A172 (cell line): Measurements from ENCODE around the gene OR52D1. TPM values are rescaled to one million over a fixed set of nuclear protein-coding genes. Genes with fewer than 3 reads are reported as not detected.
A peak's percentile ranks its signal among the peaks of the same experiment; 100 is the strongest.

Experiments
- DNase-seq: peaks from one replicate; pipeline ENCODE4 v3.0.0-alpha.2; 2015; ENCODE audit warnings: low spot score
- total RNA-seq: library from RNA; depleted of rRNA; stranded (reverse); fragments of >200 nt; shearing (Covaris generic); gene quantifications from 2 replicates; pipeline ENCODE4 v1.2.3, GENCODE V29; 2014; rRNA removed

Gene OR52D1
- total RNA-seq, 1 experiment from 2014 or later, result not detected

DNA sequence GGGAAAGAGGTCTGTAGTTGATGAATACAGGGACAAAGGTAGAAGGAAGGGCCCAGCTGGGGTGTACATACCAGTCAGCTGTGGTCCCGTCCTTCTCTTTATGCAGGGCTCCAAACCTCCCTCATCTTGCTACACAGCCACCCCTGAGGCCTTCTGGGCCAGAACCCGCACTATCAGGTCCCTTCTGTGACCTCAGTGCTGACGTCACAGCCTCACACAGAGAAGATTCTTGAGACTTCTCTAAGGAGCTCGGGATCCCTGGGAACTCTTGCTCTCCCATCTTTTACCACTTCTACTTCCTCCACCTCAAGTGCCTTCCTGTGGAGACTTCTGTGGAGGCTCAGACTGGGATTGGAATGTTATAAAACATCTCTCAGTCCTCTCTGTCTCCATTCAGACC, 21.3 kb downstream of the OR52D1 start, which contains the start of gene UBQLN3:
UBQLN3 (minus strand) TSS at position 155 of the 400 bp plus-strand sequence. CDS start 399 bp downstream, outside the sequence.
- DNase-seq, result no peak

GRCh38 chr11:5514841-5515240, 26.4 kb downstream of the OR52D1 start:
- no peak for DNase-seq

- no peak for DNase-seq
These were observed 28.1 kb downstream of the OR52D1 start, which contains the start of gene UBQLNL for GRCh38 chr11:5516599-5516998. Gene UBQLNL, minus strand, starts transcription at chr11:5516699. Its CDS starts 258 bp downstream, at chr11:5516441.

DNA sequence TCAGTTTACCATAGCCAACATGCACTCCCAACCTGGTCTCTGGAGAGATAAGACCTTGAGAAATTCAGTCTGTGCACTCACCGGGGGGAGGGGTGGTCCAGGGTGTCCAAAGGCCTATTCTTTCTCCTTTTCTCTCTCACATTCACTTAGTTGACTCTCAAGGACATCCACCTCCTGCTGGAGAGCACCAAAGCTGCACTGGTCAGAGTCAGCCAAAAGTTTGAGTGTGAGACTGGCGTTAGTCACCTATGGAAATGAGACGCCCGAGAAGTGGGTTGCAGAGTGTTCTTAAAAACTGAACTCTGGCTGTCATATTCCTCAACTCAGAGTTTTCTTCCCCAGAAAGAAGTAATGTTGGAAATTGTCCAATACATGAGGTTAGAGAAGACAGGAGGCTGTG, 33.1 kb downstream of the OR52D1 start:
- DNase-seq, result no peak

- peak; percentile 34 for DNase-seq
These were observed 33.8 kb downstream of the OR52D1 start for GRCh38 chr11:5522308-5522707.

- no peak for DNase-seq
These were observed 36.3 kb downstream of the OR52D1 start for GRCh38 chr11:5524756-5525155.

DNA sequence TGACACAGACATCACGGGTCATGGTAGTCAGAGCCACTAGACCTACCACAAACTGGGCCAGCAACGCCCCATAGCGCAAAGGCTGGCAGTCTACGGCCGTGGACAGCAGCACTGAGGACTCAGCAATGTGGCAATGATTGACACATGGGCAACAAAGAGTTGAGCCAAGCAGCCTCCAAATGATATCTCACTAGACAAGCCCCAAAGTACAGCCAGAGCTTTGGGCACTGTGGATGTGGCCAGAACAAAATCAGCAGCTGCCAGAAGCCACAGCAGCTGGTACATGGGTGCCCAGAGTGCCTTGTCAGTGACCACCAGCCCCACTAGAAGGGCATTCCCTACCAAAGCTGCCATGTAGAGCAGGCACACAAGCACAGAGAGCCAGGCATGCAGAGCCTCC, 39.2 kb downstream of the OR52D1 start:
- no peak for DNase-seq

- no peak for DNase-seq
These were observed 40.0 kb downstream of the OR52D1 start for GRCh38 chr11:5528495-5528894.

- no peak for DNase-seq
These were observed 42.8 kb downstream of the OR52D1 start for GRCh38 chr11:5531053-5531831.

DNA sequence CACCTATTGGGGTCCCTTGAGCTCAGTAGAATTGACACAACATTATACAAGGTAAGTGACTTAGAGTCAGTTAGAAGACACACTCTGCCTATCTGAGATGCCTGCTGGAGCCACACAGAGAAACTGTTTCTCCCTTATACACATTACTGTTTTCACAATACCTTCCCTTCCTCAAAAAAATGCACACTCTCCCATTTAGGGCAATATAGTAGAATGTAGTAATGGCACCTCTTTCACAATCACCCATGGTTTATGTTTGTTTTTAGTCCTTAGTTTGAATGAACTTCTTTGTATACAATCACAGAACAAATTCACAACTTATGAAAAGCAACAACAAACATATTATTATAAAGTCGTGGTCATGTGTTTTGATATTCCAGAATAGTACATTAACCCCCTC, 45.6 kb downstream of the OR52D1 start:
- no peak for DNase-seq

- DNase-seq, result no peak
These were observed 48.0 kb downstream of the OR52D1 start for GRCh38 chr11:5536482-5536881.

Other genes with a start within 250 kb of the OR52D1 start
- gene HBG1, start 238.8 kb upstream of the OR52D1 start, total RNA-seq, result not detected in 2 replicates
- 1.1 and 1.6 TPM in 2 replicates for gene HBG2, start 233.9 kb upstream of the OR52D1 start, total RNA-seq
- 25.6 and 49.9 TPM in 2 replicates for gene HBE1, start 218.7 kb upstream of the OR52D1 start, total RNA-seq
- 11.3 and 12.8 TPM in 2 replicates for gene OR51B4, start 186.7 kb upstream of the OR52D1 start, total RNA-seq
- gene OR51B2, start 164.4 kb upstream of the OR52D1 start, total RNA-seq, result 0.29 and 1.5 TPM in 2 replicates
- 17.4 and 17.7 TPM in 2 replicates for gene OR51B5, start 145.2 kb upstream of the OR52D1 start, total RNA-seq
- not detected in 2 replicates for gene OR51B6, start 137.2 kb upstream of the OR52D1 start, total RNA-seq
- not detected in 2 replicates for gene OR51M1, start 104.9 kb upstream of the OR52D1 start, total RNA-seq
- not detected in 2 replicates for gene OR51Q1, start 66.6 kb upstream of the OR52D1 start, total RNA-seq
- gene OR51I1, start 47.2 kb upstream of the OR52D1 start, total RNA-seq, result 0.55 TPM in 1 of 2 replicates, not detected in the other
- not detected in 2 replicates for gene OR51I2, start 39.4 kb upstream of the OR52D1 start, total RNA-seq
- not detected in 2 replicates for gene UBQLN3, start 21.3 kb downstream of the OR52D1 start, total RNA-seq
- gene UBQLNL, start 28.0 kb downstream of the OR52D1 start, total RNA-seq, result not detected in 2 replicates
- not detected in 2 replicates for gene OR52H1, start 59.9 kb downstream of the OR52D1 start, total RNA-seq
- not detected in 2 replicates for gene OR52B6, start 92.2 kb downstream of the OR52D1 start, total RNA-seq
- gene TRIM6, start 108.0 kb downstream of the OR52D1 start, total RNA-seq, result 5.0 and 6.7 TPM in 2 replicates
- gene TRIM34, start 136.3 kb downstream of the OR52D1 start, total RNA-seq, result 13.8 and 18.4 TPM in 2 replicates
- 32.9 and 47.7 TPM in 2 replicates for gene TRIM5, start 196.4 kb downstream of the OR52D1 start, total RNA-seq
- 34.9 and 43.0 TPM in 2 replicates for gene TRIM22, start 201.1 kb downstream of the OR52D1 start, total RNA-seq
- not detected in 2 replicates for gene OR56B1, start 247.8 kb downstream of the OR52D1 start, total RNA-seq